ENCODE data around the gene CCDC85C. TPM values are rescaled to one million over a fixed set of nuclear protein-coding genes. Genes with fewer than 3 reads are reported as not detected.

The CCDC85C gene
- total RNA-seq, 1 donor: 2.9 TPM

DNA sequence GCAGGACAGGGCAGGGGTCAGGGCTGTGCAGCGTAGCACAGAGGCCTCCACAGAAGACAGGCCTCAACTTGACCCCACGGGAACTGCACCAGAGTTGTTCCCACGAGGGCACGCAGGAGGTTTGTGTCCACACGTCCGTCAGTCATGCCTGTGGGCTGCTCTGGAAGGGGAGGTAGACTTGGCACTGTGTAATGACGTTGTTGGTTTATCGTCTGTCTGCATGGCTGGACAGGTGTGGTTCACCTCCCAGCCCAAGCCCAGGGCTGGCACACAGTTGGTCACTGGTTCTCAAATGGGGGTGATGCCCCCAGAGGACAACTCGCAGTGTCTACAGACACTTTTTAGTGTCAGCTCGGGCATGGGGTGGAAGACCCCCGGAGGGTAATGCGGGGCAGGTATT lies 77.0 kb downstream of the CCDC85C start:
- TF ChIP-seq, protein P1, sequence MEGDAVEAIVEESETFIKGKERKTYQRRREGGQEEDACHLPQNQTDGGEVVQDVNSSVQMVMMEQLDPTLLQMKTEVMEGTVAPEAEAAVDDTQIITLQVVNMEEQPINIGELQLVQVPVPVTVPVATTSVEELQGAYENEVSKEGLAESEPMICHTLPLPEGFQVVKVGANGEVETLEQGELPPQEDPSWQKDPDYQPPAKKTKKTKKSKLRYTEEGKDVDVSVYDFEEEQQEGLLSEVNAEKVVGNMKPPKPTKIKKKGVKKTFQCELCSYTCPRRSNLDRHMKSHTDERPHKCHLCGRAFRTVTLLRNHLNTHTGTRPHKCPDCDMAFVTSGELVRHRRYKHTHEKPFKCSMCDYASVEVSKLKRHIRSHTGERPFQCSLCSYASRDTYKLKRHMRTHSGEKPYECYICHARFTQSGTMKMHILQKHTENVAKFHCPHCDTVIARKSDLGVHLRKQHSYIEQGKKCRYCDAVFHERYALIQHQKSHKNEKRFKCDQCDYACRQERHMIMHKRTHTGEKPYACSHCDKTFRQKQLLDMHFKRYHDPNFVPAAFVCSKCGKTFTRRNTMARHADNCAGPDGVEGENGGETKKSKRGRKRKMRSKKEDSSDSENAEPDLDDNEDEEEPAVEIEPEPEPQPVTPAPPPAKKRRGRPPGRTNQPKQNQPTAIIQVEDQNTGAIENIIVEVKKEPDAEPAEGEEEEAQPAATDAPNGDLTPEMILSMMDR (IDR thresholded peaks at IDR 0.05; ENCODE audit: insufficient read depth, low read length): no peak
- DNase-seq (ENCODE audit: low read depth): no peak
- no peak overlapping the region for H3K4me3 ChIP-seq (ENCODE audit: low read depth, low read length)

- no peak for DNase-seq (ENCODE audit: low read depth)
- TF ChIP-seq, protein P1 (IDR thresholded peaks at IDR 0.05; ENCODE audit: insufficient read depth, low read length): no peak
- no peak overlapping the region for H3K4me3 ChIP-seq (ENCODE audit: low read depth, low read length)
Observed at GRCh38 chr14:99525699-99526080, 78.3 kb downstream of the CCDC85C start.

DNA sequence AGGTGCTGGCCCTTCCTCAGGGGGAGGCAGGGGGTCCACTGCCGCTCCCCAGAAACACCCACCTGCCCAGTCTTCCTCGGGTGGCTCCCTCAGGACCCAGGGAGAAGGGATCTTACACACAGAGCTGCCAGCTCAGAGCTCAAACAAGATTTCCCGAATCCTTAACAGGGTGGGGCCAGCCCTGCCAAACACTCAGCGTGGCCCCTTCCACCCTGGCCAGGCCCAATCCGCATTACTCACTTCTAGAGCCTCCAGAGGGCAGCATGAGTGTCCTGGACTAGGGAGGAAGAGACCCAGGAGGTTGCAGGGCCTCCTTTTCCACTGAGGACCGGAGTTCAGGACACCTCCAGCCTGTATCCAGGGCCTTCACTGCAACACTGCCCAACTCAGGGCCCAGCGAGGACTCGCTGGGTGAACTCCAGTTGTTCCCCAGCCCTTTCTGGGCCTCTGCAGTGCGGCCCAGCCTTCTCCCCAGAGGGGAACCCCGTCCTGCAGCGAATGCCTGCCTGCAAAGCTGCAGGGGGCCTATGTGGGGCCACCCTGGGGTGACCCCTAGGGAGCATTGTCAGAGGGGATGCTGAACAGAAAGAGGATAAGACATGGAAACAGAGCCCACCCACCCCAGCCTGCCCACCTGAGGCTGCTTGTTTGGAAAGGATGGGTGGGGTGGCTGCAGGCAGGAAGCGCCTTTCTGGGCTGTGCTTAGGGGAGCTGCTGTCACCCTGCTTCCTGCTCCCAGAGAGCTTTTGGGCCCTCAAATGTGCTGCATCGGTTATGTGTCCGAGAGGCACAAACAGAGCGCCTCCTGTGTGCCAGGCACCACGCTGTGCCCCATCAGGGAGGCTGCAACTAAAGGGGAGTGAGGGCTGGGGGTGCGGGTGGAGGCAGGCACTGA lies 79.0 kb downstream of the CCDC85C start:
- H3K4me3 ChIP-seq (ENCODE audit: low read depth, low read length): no peak overlapping the region
- peak; percentile 69 for DNase-seq (ENCODE audit: low read depth)

GRCh38 chr14:99524091-99524661 lies 79.8 kb downstream of the CCDC85C start:
- TF ChIP-seq, protein P1 (IDR thresholded peaks at IDR 0.05; ENCODE audit: insufficient read depth, low read length): no peak
- peak; percentile 27 for DNase-seq (ENCODE audit: low read depth)
- H3K4me3 ChIP-seq (ENCODE audit: low read depth, low read length): no peak overlapping the region

More for the DNA sequence above, 79.0 kb downstream of the CCDC85C start:
- TF ChIP-seq, protein P1 (IDR thresholded peaks at IDR 0.05; ENCODE audit: insufficient read depth, low read length): peak; percentile 47

- no peak for DNase-seq (ENCODE audit: low read depth)
- TF ChIP-seq, protein P1 (IDR thresholded peaks at IDR 0.05; ENCODE audit: insufficient read depth, low read length): no peak
Observed at GRCh38 chr14:99523704-99524055, 80.3 kb downstream of the CCDC85C start.

GRCh38 chr14:99522934-99523703 lies 80.9 kb downstream of the CCDC85C start:
- peak; percentile 61 for DNase-seq (ENCODE audit: low read depth)
- H3K4me3 ChIP-seq (ENCODE audit: low read depth, low read length): no peak overlapping the region
- TF ChIP-seq, protein P1 (IDR thresholded peaks at IDR 0.05; ENCODE audit: insufficient read depth, low read length): no peak

More at GRCh38 chr14:99523704-99524055, 80.3 kb downstream of the CCDC85C start:
- no peak overlapping the region for H3K4me3 ChIP-seq (ENCODE audit: low read depth, low read length)
